Measurements from ENCODE around the gene LGALSL.

LGALSL gene

DNA sequence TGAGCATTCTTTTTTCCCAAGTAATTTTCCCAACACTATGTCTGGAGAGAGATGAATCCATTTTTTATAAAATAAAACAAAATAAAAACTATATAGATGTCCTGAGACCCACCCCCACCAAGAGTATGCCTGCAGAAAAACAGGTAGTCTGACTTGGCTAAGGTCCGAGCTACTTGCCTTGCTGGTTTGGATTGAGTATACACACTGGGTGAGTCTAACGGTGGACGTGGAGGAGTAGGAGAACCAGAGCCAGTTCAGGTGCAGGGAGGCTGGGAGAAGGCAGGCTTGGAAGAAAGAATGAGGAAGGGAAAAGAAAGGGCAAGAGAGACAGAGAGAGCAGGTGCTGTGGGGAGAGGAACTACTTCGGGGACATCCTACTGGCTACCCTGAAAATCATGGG is 48.9 kb downstream of the LGALSL start:
- no peak for DNase-seq

DNA sequence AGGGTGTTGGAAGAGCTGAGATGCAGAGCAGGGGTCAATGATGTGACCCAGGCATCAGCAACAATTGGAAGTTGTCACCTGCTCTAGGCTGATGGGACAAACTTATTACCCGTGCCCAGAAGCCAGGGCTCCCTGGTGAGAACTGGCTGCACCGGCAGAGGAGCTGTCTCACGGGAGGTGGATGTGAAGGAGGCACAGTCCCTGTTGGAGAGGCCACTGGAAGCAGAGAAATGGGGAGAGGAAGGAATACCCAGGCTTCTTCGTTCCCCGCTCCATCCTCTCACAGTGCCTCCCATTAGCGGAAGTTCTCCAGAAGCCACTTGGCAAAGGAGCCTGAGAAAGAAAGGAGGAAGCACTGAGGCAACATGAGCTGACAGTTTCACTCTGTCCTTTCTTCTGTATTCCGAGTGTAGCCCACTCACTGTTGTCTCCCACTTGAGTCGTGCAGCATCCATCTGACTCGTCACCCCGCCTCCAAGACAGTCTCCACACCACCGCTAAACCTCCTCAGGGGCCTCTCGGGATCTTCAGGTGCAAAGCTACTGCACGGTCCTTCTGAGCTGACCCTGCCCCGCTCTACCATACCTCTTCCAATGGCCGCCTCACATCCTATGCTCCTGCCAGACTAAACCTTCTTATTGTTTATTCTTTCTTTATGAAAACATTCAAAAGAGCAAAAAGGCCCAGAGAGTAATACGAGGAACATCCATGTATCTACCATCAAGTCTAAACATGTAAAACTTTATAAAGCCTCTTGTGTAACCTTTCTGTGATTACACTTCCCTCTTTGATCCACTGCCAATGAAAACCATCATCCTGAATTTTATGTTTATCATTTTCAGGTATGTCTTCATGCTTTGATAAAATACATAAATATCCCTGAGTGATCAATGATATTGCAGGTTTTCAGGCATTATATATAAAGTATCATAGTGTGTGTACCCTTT is 51.1 kb downstream of the LGALSL start:
- no peak for DNase-seq

GRCh38 chr2:64506686-64507085 is 52.7 kb downstream of the LGALSL start:
- DNase-seq = no peak
